ENCODE measurements around the gene CACUL1.

- no peak for TF ChIP-seq CTCF (conservative IDR thresholded peaks at IDR 0.05; ENCODE audit: low read length)
- no peak for TF ChIP-seq EZH2phosphoT487 (IDR thresholded peaks at IDR 0.05; ENCODE audit: borderline replicate concordance, low read depth, low read length)
These were observed 53.0 kb downstream of the CACUL1 start for GRCh38 chr10:118701529-118702323.
